Measurements from ENCODE around the gene ACOX2. TPM values are rescaled to one million over a fixed set of nuclear protein-coding genes. Genes with fewer than 3 reads are reported as not detected.

ACOX2 gene
- total RNA-seq, 1 donor from 2014 or later: 20.2 TPM

- TF ChIP-seq CTCF (IDR thresholded peaks at IDR 0.05): no peak
These were observed 2.6 kb upstream of the ACOX2 start for GRCh38 chr3:58539626-58540025.

GRCh38 chr3:58537412-58538301 lies 667 bp upstream of the ACOX2 start:
- no peak for TF ChIP-seq CTCF (IDR thresholded peaks at IDR 0.05)

More at GRCh38 chr3:58539626-58540025, 2.6 kb upstream of the ACOX2 start:
- ATAC-seq (no peak), DNase-seq (no peak)
- Histone ChIP-seq H3K27ac (no peak overlapping the region), H3K36me3 (no peaks in the 10 kb centered on the region), H3K9me3 (no peaks in the 10 kb centered on the region), H3K4me3 (no peak overlapping the region), H3K27me3 (ENCODE audit: low read depth) (no peaks in the 10 kb centered on the region), H3K4me1 (peaks cover 28% of the 10 kb centered on the region)
- intact Hi-C loops (cut with DNase I): no loop called here

GRCh38 chr3:58535531-58536500 lies 1.2 kb downstream of the ACOX2 start:
- Histone ChIP-seq H3K9me3 (no peaks in the 10 kb centered on the region), H3K27me3 (ENCODE audit: low read depth) (no peaks in the 10 kb centered on the region), H3K36me3 (peaks cover 15% of the 10 kb centered on the region), H3K4me1 (peaks cover 36% of the 10 kb centered on the region), H3K27ac (peak overlapping the region; percentile 74), H3K4me3 (peak overlapping the region; percentile 50)
- no peak for TF ChIP-seq CTCF (IDR thresholded peaks at IDR 0.05)
- intact Hi-C loops (cut with DNase I): no loop called here
- DNase-seq: no peak
- ATAC-seq: no peak

More at GRCh38 chr3:58537412-58538301, 667 bp upstream of the ACOX2 start:
- Histone ChIP-seq H3K27ac (peak overlapping the region; percentile 74), H3K4me3 (peak overlapping the region; percentile 50), H3K36me3 (peaks cover 6% of the 10 kb centered on the region), H3K9me3 (no peaks in the 10 kb centered on the region), H3K4me1 (peaks cover 33% of the 10 kb centered on the region), H3K27me3 (ENCODE audit: low read depth) (no peaks in the 10 kb centered on the region)
- DNase-seq (no peak), ATAC-seq (peak; percentile 65 to 81)
- intact Hi-C loops (cut with DNase I): no loop called here

GRCh38 chr3:58534592-58535494 lies 2.1 kb downstream of the ACOX2 start:
- TF ChIP-seq CTCF (IDR thresholded peaks at IDR 0.05): no peak
- H3K36me3 ChIP-seq: peaks cover 19% of the 10 kb centered on the region
- no peaks in the 10 kb centered on the region for H3K9me3 ChIP-seq
- DNase-seq (no peak), ATAC-seq (no peak)
- intact Hi-C loops (cut with DNase I): no loop called here
- no peaks in the 10 kb centered on the region for H3K27me3 ChIP-seq (ENCODE audit: low read depth)
- no peak overlapping the region for H3K4me3 ChIP-seq
- H3K27ac ChIP-seq: no peak overlapping the region
- H3K4me1 ChIP-seq: peaks cover 36% of the 10 kb centered on the region

All from lower lobe of right lung (tissue), 2 donors.